SJCRH30 (cell line): ENCODE results near the gene NCOA7. TPM values are rescaled to one million over a fixed set of nuclear protein-coding genes. Genes with fewer than 3 reads are reported as not detected.
"Not testable (repeated sequence)": the region's sequence is repeated elsewhere in the genome, so short reads cannot be mapped to it uniquely, and the experiment has no call there.

ENCODE experiments used
- DNase-seq, 2 experiments: peaks; one replicate each; pipeline ENCODE4 v3.0.0-alpha.2; 2015 to 2020
- H3K27ac ChIP-seq: fragments of 250-450 bp; sonication (Bioruptor Pico); 2 replicates; pipeline ENCODE4 v1.5.1; 2020; ENCODE audit warnings: mild to moderate bottlenecking, moderate library complexity
- H3K27me3 ChIP-seq: fragments of 250-450 bp; sonication (Bioruptor Pico); 2 replicates; pipeline ENCODE4 v1.5.1; 2020; ENCODE audit warnings: mild to moderate bottlenecking, moderate library complexity
- H3K36me3 ChIP-seq: fragments of 250-450 bp; sonication (Bioruptor Pico); 2 replicates; pipeline ENCODE4 v1.5.1; 2020; ENCODE audit warnings: mild to moderate bottlenecking, moderate library complexity
- H3K4me1 ChIP-seq: fragments of 250-450 bp; sonication (Bioruptor Pico); 2 replicates; pipeline ENCODE4 v1.5.1; 2020; ENCODE audit warnings: mild to moderate bottlenecking, moderate library complexity
- H3K4me3 ChIP-seq: fragments of 250-450 bp; sonication (Bioruptor Pico); 2 replicates; pipeline ENCODE4 v1.5.1; 2020; ENCODE audit warnings: mild to moderate bottlenecking, moderate library complexity
- H3K9me3 ChIP-seq: fragments of 250-450 bp; sonication (Bioruptor Pico); replicated peaks from 2 replicates; pipeline ENCODE4 v1.5.1; 2020; ENCODE audit warnings: mild to moderate bottlenecking, moderate library complexity
- total RNA-seq: library from RNA; depleted of rRNA; stranded (reverse); fragments of >200 nt; shearing (Covaris generic); gene quantifications from 2 replicates; pipeline ENCODE4 v1.2.3, GENCODE V29; 2014

NCOA7 gene
- total RNA-seq, 1 experiment from 2014 or later, result 4.1 TPM

DNA sequence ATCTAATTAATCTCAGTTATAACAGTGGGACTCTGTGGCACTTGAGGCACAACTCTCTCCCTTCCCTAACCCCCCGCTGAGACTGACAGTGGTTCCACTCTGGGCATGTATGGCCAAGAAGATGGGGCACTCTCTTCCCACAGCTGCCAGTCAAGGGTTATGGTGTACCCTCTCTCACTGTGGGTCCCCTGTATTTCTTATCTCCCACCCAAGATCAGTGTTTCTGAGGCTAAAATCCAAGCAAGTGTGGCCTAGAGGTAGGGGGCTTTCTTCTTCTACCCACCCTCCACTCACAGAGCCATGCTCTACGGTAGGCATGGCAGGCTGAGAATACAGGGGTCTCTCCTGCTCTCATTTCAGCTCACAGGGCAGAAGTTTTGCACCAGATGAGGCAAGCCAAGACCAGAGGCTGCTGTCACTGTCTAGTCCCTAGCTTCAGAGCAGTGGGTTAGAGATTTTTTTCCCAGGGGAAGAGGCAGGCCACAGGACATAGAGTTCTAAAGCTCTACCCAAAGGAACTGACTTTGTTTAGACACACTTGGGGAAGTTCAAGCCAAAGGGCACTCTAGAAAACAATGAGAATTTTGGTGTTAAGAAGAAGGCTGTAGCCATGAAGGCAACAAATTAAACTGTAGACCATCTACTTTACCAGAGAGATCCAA is 134.1 kb downstream of the NCOA7 start:
- Histone ChIP-seq H3K4me1 (no peaks in the 10 kb centered on the region; the same call in 1 of the 2 replicates), H3K36me3 (no peaks in the 10 kb centered on the region), H3K27me3 (no peaks in the 10 kb centered on the region), H3K4me3 (no peak overlapping the region), H3K27ac (no peak overlapping the region), H3K9me3 (no peaks in the 10 kb centered on the region)
- no peak for DNase-seq

DNA sequence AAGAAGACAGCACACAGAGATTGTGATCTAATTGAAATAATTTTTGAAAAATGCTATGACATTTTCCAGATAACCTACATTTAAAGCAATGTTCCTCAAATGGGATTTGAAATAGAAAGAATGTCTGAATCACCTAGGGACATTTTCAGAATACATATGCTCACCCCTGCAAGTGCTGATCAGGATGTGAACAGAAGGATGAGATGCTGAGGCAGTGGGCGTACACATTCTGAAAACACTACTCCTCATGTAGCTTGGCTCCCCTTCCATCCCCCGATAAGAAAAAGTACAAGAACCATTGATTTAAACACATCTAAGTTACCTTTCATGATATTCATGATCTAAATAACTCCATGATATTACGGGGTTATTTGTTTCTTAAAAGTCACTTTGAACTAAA is 136.0 kb downstream of the NCOA7 start:
- DNase-seq, result no peak
- Histone ChIP-seq H3K4me1 (no peaks in the 10 kb centered on the region), H3K36me3 (no peaks in the 10 kb centered on the region), H3K27ac (no peak overlapping the region), H3K9me3 (no peaks in the 10 kb centered on the region), H3K27me3 (no peaks in the 10 kb centered on the region), H3K4me3 (no peak overlapping the region)

- no peaks in the 10 kb centered on the region for H3K36me3 ChIP-seq
- no peaks in the 10 kb centered on the region for H3K27me3 ChIP-seq
- H3K9me3 ChIP-seq, result 0 out of 2 replicates have a peak, but pooled peaks cover 2% of the 10 kb centered on the region
- no peaks in the 10 kb centered on the region for H3K4me1 ChIP-seq
- H3K27ac ChIP-seq, result no peak overlapping the region
- H3K4me3 ChIP-seq, result no peak overlapping the region
- no peak for DNase-seq
These were observed 137.0 kb downstream of the NCOA7 start for GRCh38 chr6:125927761-125928160.

DNA sequence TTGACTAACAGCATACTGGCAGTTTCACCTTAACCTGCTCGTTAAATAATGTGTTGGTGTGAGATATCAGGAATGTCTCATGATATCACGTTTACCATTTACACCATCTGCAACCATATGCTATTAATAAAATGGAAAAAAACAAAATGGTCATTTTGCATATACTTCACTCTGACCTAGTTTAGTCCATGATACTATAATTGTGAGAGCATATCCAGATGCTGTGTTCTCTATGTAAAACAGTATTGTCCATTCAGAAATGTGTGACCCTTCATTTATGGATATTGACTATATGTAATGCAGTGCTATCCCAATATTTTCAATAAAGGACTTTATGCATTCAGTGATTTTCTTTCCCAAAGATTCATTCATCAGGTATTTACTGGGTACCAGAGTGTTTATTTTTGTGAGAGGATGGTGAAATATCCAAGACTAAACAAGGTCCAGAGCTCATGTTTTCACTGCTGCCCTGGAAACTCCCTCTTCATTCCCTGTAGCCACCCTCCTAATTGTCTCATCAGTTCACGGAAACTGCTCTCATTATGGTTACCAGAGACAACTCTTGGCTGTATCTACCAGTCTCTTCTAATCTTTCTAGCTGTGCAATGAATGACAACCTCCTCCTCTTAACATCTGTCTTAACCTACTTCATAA is 140.1 kb downstream of the NCOA7 start:
- H3K4me3 ChIP-seq, result no peak overlapping the region
- no peaks in the 10 kb centered on the region for H3K36me3 ChIP-seq
- H3K27me3 ChIP-seq, result no peaks in the 10 kb centered on the region
- no peaks in the 10 kb centered on the region for H3K4me1 ChIP-seq
- no peak for DNase-seq
- H3K9me3 ChIP-seq, result 0 out of 2 replicates have a peak, but pooled peaks cover 2% of the 10 kb centered on the region
- H3K27ac ChIP-seq, result no peak overlapping the region

GRCh38 chr6:125931733-125932450 is 141.1 kb downstream of the NCOA7 start:
- no peaks in the 10 kb centered on the region for H3K36me3 ChIP-seq
- 0 out of 2 replicates have a peak, but pooled peaks cover 2% of the 10 kb centered on the region for H3K9me3 ChIP-seq
- H3K27ac ChIP-seq, result no peak overlapping the region
- H3K4me3 ChIP-seq, result no peak overlapping the region
- no peak for DNase-seq
- no peaks in the 10 kb centered on the region for H3K27me3 ChIP-seq
- H3K4me1 ChIP-seq, result no peaks in the 10 kb centered on the region

DNA sequence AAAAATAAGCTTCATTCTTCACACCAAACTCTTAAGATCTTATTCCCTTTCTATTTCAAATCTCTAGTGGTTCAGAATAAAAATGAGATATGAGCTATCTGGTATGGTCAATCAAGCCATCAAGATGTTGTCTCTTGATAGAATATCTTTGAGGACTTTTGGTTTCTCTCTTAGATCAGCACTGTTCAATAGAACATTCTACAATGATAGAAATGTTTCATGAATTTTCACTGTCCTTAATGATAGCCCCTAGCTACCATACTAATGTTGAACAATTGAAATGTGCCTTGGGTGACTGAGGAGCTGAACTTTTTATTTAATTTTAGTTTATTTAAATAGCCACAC is 141.7 kb downstream of the NCOA7 start:
- no peaks in the 10 kb centered on the region for H3K27me3 ChIP-seq
- no peak for DNase-seq

DNA sequence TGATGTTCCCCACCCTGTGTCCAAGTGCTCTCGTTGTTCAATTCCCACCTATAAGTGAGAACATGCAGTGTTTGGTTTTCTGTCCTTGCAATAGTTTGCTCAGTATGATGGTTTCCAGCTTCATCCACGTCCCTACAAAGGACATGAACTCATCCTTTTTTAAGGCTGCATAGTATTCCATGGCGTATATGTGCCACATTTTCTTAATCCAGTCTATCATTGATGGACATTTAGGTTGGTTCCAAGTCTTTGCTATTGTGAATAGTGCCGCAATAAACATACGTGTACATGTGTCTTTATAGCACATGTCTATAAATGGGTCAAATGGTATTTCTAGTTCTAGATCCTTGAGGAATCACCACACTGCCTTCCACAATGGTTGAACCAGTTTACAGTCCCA is 144.8 kb downstream of the NCOA7 start:
- H3K27ac ChIP-seq, H3K4me1 ChIP-seq, H3K27me3 ChIP-seq, H3K9me3 ChIP-seq, DNase-seq, H3K4me3 ChIP-seq, H3K36me3 ChIP-seq: not testable (repeated sequence)

More for the DNA sequence above, 141.7 kb downstream of the NCOA7 start:
- no peaks in the 10 kb centered on the region for H3K4me1 ChIP-seq
- H3K4me3 ChIP-seq, result no peak overlapping the region
- 0 out of 2 replicates have a peak, but pooled peaks cover 2% of the 10 kb centered on the region for H3K9me3 ChIP-seq
- no peaks in the 10 kb centered on the region for H3K36me3 ChIP-seq
- no peak overlapping the region for H3K27ac ChIP-seq

DNA sequence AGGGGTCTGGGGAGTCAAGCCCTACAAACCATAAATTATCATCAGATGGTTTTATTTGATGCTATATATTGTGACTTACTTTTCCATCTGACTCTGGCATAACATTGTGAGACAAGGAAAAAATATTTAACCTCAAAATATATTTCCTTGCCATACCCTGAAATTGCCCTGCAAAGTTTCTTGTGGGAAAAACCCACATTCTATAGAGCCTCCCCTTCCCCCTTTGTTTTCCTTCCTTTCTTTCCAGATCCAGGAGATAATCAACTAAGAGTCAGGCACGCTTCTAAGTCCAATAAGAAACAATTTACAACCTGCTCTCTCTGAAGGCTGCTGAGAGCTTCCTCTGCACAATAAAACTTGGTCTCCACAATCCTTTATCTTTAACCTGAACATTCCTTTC is 148.3 kb downstream of the NCOA7 start:
- H3K27me3 ChIP-seq, result no peaks in the 10 kb centered on the region
- no peak for DNase-seq
- no peaks in the 10 kb centered on the region for H3K4me1 ChIP-seq
- no peaks in the 10 kb centered on the region for H3K36me3 ChIP-seq
- H3K4me3 ChIP-seq, result no peak overlapping the region
- no peak overlapping the region for H3K27ac ChIP-seq
- H3K9me3 ChIP-seq, result no peaks in the 10 kb centered on the region

- Histone ChIP-seq H3K27me3 (no peaks in the 10 kb centered on the region), H3K9me3 (no peaks in the 10 kb centered on the region), H3K27ac (no peak overlapping the region), H3K36me3 (no peaks in the 10 kb centered on the region), H3K4me3 (no peak overlapping the region), H3K4me1 (peaks cover 4% of the 10 kb centered on the region; the same call in 1 of the 2 replicates)
- no peak for DNase-seq
These were observed 149.0 kb downstream of the NCOA7 start for GRCh38 chr6:125939791-125940190.

DNA sequence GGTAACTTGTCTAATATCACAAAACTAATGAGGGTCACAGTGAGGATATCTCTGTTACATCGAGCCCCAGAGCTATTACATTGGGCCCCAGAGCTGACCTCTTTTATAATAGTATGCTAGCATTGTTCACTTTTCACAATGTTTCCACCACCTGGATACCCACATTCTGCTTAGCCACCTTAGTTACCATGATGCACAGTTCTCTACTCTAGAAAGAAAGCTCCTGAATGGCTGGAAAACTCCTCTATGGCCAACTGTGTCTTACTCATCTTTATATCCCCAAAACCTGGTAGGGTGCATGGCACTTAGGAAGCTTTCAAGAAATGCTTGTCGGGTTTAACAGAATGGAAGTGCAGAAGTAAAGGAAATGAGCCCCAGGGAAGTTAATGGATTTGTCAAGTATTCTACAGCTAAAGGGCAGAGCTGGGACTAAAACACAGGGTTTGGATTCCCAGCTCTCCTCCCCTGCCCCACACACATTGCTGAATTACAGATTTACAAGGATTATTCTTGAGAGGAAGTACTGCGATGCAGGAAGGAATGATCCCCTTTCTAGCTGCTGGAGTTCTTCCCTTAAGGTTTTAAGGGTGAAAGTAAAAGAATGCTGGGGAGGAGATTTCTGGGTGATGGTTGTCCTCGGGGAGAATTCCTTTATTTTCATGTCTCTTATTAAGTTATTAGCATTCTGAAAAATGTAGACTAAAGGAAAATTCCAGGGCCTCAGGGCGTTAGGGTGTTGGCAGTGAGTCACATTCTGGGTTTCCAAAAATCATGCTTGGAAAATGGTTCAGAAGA is 149.7 kb downstream of the NCOA7 start:
- no peak for DNase-seq
- H3K27ac ChIP-seq, result no peak overlapping the region
- H3K9me3 ChIP-seq, result no peaks in the 10 kb centered on the region
- H3K4me3 ChIP-seq, result no peak overlapping the region
- H3K4me1 ChIP-seq, result peaks cover 4% of the 10 kb centered on the region; the same call in 1 of the 2 replicates
- no peaks in the 10 kb centered on the region for H3K27me3 ChIP-seq
- no peaks in the 10 kb centered on the region for H3K36me3 ChIP-seq

- no peaks in the 10 kb centered on the region for H3K9me3 ChIP-seq
These were observed 152.1 kb downstream of the NCOA7 start for GRCh38 chr6:125942672-125943527.

GRCh38 chr6:125943528-125944433 is 153.0 kb downstream of the NCOA7 start:
- Histone ChIP-seq H3K27ac (no peak overlapping the region), H3K9me3 (no peaks in the 10 kb centered on the region), H3K4me3 (no peak overlapping the region), H3K4me1 (peaks cover 12% of the 10 kb centered on the region; the same call in 1 of the 2 replicates), H3K27me3 (no peaks in the 10 kb centered on the region), H3K36me3 (no peaks in the 10 kb centered on the region)
- no peak for DNase-seq

More at GRCh38 chr6:125942672-125943527, 152.1 kb downstream of the NCOA7 start:
- DNase-seq, result no peak
- H3K36me3 ChIP-seq, result no peaks in the 10 kb centered on the region
- peaks cover 12% of the 10 kb centered on the region; the same call in 1 of the 2 replicates for H3K4me1 ChIP-seq
- no peak overlapping the region for H3K27ac ChIP-seq
- no peak overlapping the region for H3K4me3 ChIP-seq
- H3K27me3 ChIP-seq, result no peaks in the 10 kb centered on the region

DNA sequence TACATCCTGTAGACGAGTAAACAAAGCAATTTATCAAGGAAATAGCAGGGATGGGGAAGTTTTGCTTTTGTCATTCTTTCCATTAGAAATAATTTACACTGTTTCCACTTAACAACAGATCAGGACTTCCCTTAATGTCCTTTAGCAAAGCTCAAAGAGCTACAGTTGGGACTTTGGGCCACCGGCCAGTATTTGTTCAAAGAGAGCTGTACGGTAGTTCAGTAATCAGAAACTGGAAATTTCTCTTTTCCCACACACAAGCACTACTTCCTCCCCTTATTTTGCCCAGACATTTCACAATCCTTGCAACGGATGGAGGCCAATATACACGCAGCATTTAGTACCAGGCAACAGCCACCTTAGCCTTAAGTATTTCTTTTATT is 153.7 kb downstream of the NCOA7 start:
- Histone ChIP-seq H3K9me3 (no peaks in the 10 kb centered on the region), H3K36me3 (no peaks in the 10 kb centered on the region), H3K4me1 (peaks cover 12% of the 10 kb centered on the region; the same call in 1 of the 2 replicates), H3K27ac (no peak overlapping the region), H3K4me3 (no peak overlapping the region), H3K27me3 (no peaks in the 10 kb centered on the region)
- peak in 1 of 2 experiments; percentile 5 for DNase-seq
